H1 (cell line): ENCODE measurements around the gene ENPEP. TPM values are rescaled to one million over a fixed set of nuclear protein-coding genes. Genes with fewer than 3 reads are reported as not detected.

Experiments used
- CTCF ChIA-PET: fragments of 300-600 bp; sonication (Branson Sonifier 250); formaldehyde crosslinking; loops from one replicate; lab custom pipeline; 2021; ENCODE audit not compliant: partially characterized antibody; lab: Charles Lee
- POLR2A ChIA-PET: fragments of 300-600 bp; sonication (Branson Sonifier 250); formaldehyde crosslinking; loops from one replicate; lab custom pipeline; 2021; ENCODE audit warnings: inconsistent platforms; ENCODE audit not compliant: partially characterized antibody; lab: Charles Lee
- DNase-seq, 2 experiments: peaks; one replicate each; pipeline versions ENCODE4 v3.0.0 to v3.0.0-alpha.2; 2010 to 2022; ENCODE audit warnings: low spot score in 2 of 2, low read depth in 1 of 2, mixed read lengths in 1 of 2
- FAIRE-seq: peaks from 2 replicates; lab custom pipeline; 2011; peaks lifted over from hg19 to GRCh38; lab: Jason Lieb, UNC
- H2AFZ ChIP-seq: 2 replicates; pipeline ENCODE4 v1.8.1; 2012; ENCODE audit warnings: low read length, inconsistent platforms
- H2AK5ac ChIP-seq: 2 replicates; pipeline ENCODE4 v1.6.1; 2013; ENCODE audit warnings: low read depth, low read length
- H2BK120ac ChIP-seq: replicated peaks from 2 replicates; pipeline ENCODE3; 2013; ENCODE audit warnings: low read depth, low read length, inconsistent platforms
- H2BK12ac ChIP-seq: 2 replicates; pipeline ENCODE4 v1.6.1; 2013; ENCODE audit warnings: low read depth, low read length
- H2BK15ac ChIP-seq: 2 replicates; pipeline ENCODE4 v1.6.1; 2013; ENCODE audit warnings: low read length
- H2BK20ac ChIP-seq: 2 replicates; pipeline ENCODE4 v1.6.1; 2013; ENCODE audit warnings: low read length
- H2BK5ac ChIP-seq: 2 replicates; pipeline ENCODE4 v1.6.1; 2013; ENCODE audit warnings: low read depth, low read length
- H3K14ac ChIP-seq: 2 replicates; pipeline ENCODE4 v1.6.1; 2013; ENCODE audit warnings: inconsistent platforms; ENCODE audit not compliant: insufficient read length
- H3K18ac ChIP-seq: 2 replicates; pipeline ENCODE4 v1.6.1; 2013; ENCODE audit warnings: low read length; ENCODE audit errors: extremely low read depth
- H3K23ac ChIP-seq: 2 replicates; pipeline ENCODE4 v1.6.1; 2013; ENCODE audit warnings: inconsistent platforms; ENCODE audit not compliant: insufficient read length
- H3K23me2 ChIP-seq: 2 replicates; pipeline ENCODE4 v1.6.1; 2013; ENCODE audit warnings: low read depth, low read length
- H3K27ac ChIP-seq: 2 replicates; pipeline ENCODE4 v1.6.1; 2011; ENCODE audit warnings: low read depth, low read length, inconsistent platforms
- H3K27me3 ChIP-seq, 4 experiments: replicated peaks in 1 of 4; 1 replicate in 1 of 4; 2 replicates in 3 of 4; pipeline versions ENCODE4 v1.6.1 to v1.8.1; 2011 to 2013; ENCODE audit warnings: low read length in 3 of 4, mild to moderate bottlenecking in 3 of 4, inconsistent platforms in 2 of 4, mixed read lengths in 2 of 4, moderate library complexity in 1 of 4; ENCODE audit not compliant: control insufficient read depth in 3 of 4, insufficient read depth in 3 of 4; ENCODE audit errors: extremely low read depth in 1 of 4
- H3K36me3 ChIP-seq, 4 experiments: 2 replicates each; pipeline versions ENCODE4 v1.6.1 to v1.8.1; 2011 to 2013; ENCODE audit warnings: mild to moderate bottlenecking in 4 of 4, low read length in 3 of 4, moderate library complexity in 2 of 4, control low read depth in 1 of 4, inconsistent platforms in 1 of 4; ENCODE audit not compliant: insufficient read depth in 4 of 4, control insufficient read depth in 2 of 4
- H3K4ac ChIP-seq: replicated peaks from 2 replicates; pipeline ENCODE3; 2013; ENCODE audit warnings: low read length, low read depth, mixed read lengths, inconsistent platforms; ENCODE audit not compliant: insufficient read length
- H3K4me1 ChIP-seq, 4 experiments: replicated peaks in 1 of 4; 1 replicate in 1 of 4; 2 replicates in 3 of 4; pipeline versions ENCODE4 v1.6.1 to v1.8.1; 2011 to 2013; ENCODE audit warnings: low read length in 3 of 4, inconsistent platforms in 2 of 4, mixed read lengths in 1 of 4; ENCODE audit not compliant: insufficient read depth in 4 of 4, control insufficient read depth in 3 of 4
- H3K4me2 ChIP-seq, 2 experiments: 2 replicates each; pipeline versions ENCODE4 v1.6.1 to v1.8.1; 2011 to 2013; ENCODE audit warnings: low read depth in 2 of 2, low read length in 2 of 2, control low read depth in 1 of 2, inconsistent platforms in 1 of 2, mild to moderate bottlenecking in 1 of 2; ENCODE audit not compliant: insufficient read depth in 1 of 2
- H3K4me3 ChIP-seq, 4 experiments: fragments of 200-600, 300-600 bp in 1 of 4; sonication (generic), shearing (Covaris generic), sonication (Bioruptor Twin) in 1 of 4; 2 replicates each; pipeline versions ENCODE4 v1.5.1 to v1.8.1; 2011 to 2016; ENCODE audit warnings: low read length in 4 of 4, low read depth in 3 of 4, control low read depth in 2 of 4, inconsistent platforms in 2 of 4, mild to moderate bottlenecking in 2 of 4, mixed read lengths in 1 of 4, moderate library complexity in 1 of 4; ENCODE audit not compliant: insufficient read depth in 2 of 4; ENCODE audit errors: extremely low read depth in 1 of 4
- H3K56ac ChIP-seq: replicated peaks from 2 replicates; pipeline ENCODE3; 2013; ENCODE audit warnings: low read depth, mild to moderate bottlenecking, mixed read lengths, low read length, inconsistent platforms; ENCODE audit not compliant: insufficient read length
- H3K79me1 ChIP-seq: 2 replicates; pipeline ENCODE4 v1.6.1; 2013; ENCODE audit warnings: low read depth, low read length, control low read depth
- H3K79me2 ChIP-seq, 2 experiments: 2 replicates each; pipeline versions ENCODE4 v1.6.1 to v1.8.1; 2012 to 2013; ENCODE audit warnings: low read length in 2 of 2, mild to moderate bottlenecking in 2 of 2, inconsistent platforms in 1 of 2; ENCODE audit not compliant: insufficient read depth in 2 of 2, control insufficient read depth in 1 of 2
- H3K9ac ChIP-seq, 4 experiments: replicated peaks in 1 of 4; 1 replicate in 1 of 4; 2 replicates in 3 of 4; pipeline versions ENCODE4 v1.6.1 to v1.8.1; 2011 to 2013; ENCODE audit warnings: low read depth in 3 of 4, low read length in 3 of 4, control low read depth in 2 of 4, mild to moderate bottlenecking in 2 of 4, moderate library complexity in 2 of 4, inconsistent platforms in 1 of 4; ENCODE audit errors: extremely low read depth in 1 of 4
- H3K9me3 ChIP-seq, 2 experiments: 2 replicates each; pipeline versions ENCODE4 v1.6.1 to v1.8.1; 2012 to 2013; ENCODE audit warnings: mild to moderate bottlenecking in 2 of 2, moderate library complexity in 2 of 2, control low read depth in 1 of 2, inconsistent platforms in 1 of 2, low read depth in 1 of 2, low read length in 1 of 2, mixed read lengths in 1 of 2; ENCODE audit not compliant: insufficient read depth in 2 of 2
- H4K20me1 ChIP-seq, 2 experiments: replicated peaks in 1 of 2; 2 replicates each; pipeline versions ENCODE3 to v1.8.1; 2011 to 2013; ENCODE audit warnings: inconsistent platforms in 2 of 2, low read length in 2 of 2, mild to moderate bottlenecking in 1 of 2; ENCODE audit not compliant: insufficient read depth in 2 of 2, control insufficient read depth in 1 of 2
- H4K5ac ChIP-seq: 2 replicates; pipeline ENCODE4 v1.6.1; 2013; ENCODE audit warnings: low read length, low read depth, mixed read lengths, inconsistent platforms; ENCODE audit not compliant: insufficient read length
- H4K8ac ChIP-seq: 2 replicates; pipeline ENCODE4 v1.8.0; 2013; ENCODE audit warnings: mild to moderate bottlenecking, moderate library complexity, low read length, inconsistent platforms; ENCODE audit not compliant: insufficient read depth; ENCODE audit errors: extremely low read depth
- H4K91ac ChIP-seq: replicated peaks from 2 replicates; pipeline ENCODE3; 2013; ENCODE audit warnings: low read length, mixed read lengths, inconsistent platforms; ENCODE audit not compliant: insufficient read length
- BACH1 ChIP-seq: IDR thresholded peaks from 2 replicates; pipeline ENCODE4 v1.6.1; 2012; ENCODE audit warnings: low read length, improper control_type of control experiment
- BCL11A ChIP-seq, 2 experiments: IDR thresholded peaks; one replicate each; pipeline ENCODE4 v1.6.1; 2011; ENCODE audit warnings: low read depth in 2 of 2, low read length in 2 of 2, mild to moderate bottlenecking in 2 of 2
- CBX8 ChIP-seq: fragments of 300-800, 300-1000 bp; sonication (generic); IDR thresholded peaks from 2 replicates; pipeline ENCODE4 v1.7.1; 2016; ENCODE audit warnings: low read depth, low read length, borderline replicate concordance
- GTF2F1 ChIP-seq: IDR thresholded peaks from 2 replicates; pipeline ENCODE4 v1.6.1; 2012; ENCODE audit warnings: low read depth, low read length, improper control_type of control experiment, borderline replicate concordance
- KDM1A ChIP-seq: fragments of 200-600, 300-600 bp; sonication (generic); IDR thresholded peaks from 2 replicates; pipeline ENCODE4 v1.7.1; 2016; ENCODE audit warnings: mild to moderate bottlenecking, low read length, borderline replicate concordance
- RAD21 ChIP-seq, 2 experiments: IDR thresholded peaks in 1 of 2; conservative IDR thresholded peaks in 1 of 2; 2 replicates each; pipeline ENCODE4 v1.6.1; 2011; ENCODE audit warnings: low read depth in 2 of 2, low read length in 2 of 2, improper control_type of control experiment in 1 of 2, inconsistent platforms in 1 of 2, mild to moderate bottlenecking in 1 of 2, moderate library complexity in 1 of 2
- RFX5 ChIP-seq: IDR thresholded peaks from 2 replicates; pipeline ENCODE4 v1.6.1; 2011; ENCODE audit warnings: low read depth, low read length, improper control_type of control experiment, borderline replicate concordance
- SP4 ChIP-seq: IDR thresholded peaks from 2 replicates; pipeline ENCODE4 v1.6.1; 2012; ENCODE audit warnings: low read length, inconsistent platforms
- TCF12 ChIP-seq: IDR thresholded peaks from 2 replicates; pipeline ENCODE4 v1.6.1; 2011; ENCODE audit warnings: low read depth, mild to moderate bottlenecking, low read length
- YY1 ChIP-seq: IDR thresholded peaks from 2 replicates; pipeline ENCODE4 v1.6.1; 2011; ENCODE audit warnings: low read depth, mild to moderate bottlenecking, low read length
- ZNF274 ChIP-seq: IDR thresholded peaks from 2 replicates; pipeline ENCODE4 v1.7.0; 2012; ENCODE audit warnings: low read length, borderline replicate concordance; ENCODE audit errors: extremely low read depth
- WGBS, 2 experiments: shearing (Covaris generic) in 1 of 2; methylation state at CpG; one replicate each; pipeline versions ENCODE4 v1.1.6 to v1.1.7; 2013 to 2015; ENCODE audit warnings: low lambda C conversion rate in 2 of 2, mixed read lengths in 2 of 2, inconsistent platforms in 1 of 2, low coverage in 1 of 2, missing lambda C conversion rate in 1 of 2; ENCODE audit not compliant: insufficient replicate concordance in 2 of 2, insufficient coverage in 1 of 2, insufficient read length in 1 of 2; ENCODE audit errors: extremely low coverage in 1 of 2, missing lambda C conversion rate in 1 of 2; 5-methylcytosine and 5-hydroxymethylcytosine counted together
- polyA plus RNA-seq, 7 experiments: library from polyadenylated mRNA; depleted of rRNA in 3 of 7; stranded (reverse) in 5 of 7; unstranded in 2 of 7; fragments of >200 nt in 5 of 7; fragments of 200-250 nt in 2 of 7; gene quantifications; 1 replicate in 5 of 7; 2 replicates in 1 of 7; 4 replicates in 1 of 7; pipeline versions ENCODE4 v1.2.1 to v1.2.3, GENCODE V29; 2011 to 2013; ENCODE audit warnings: missing spikeins in 2 of 7, mixed read lengths in 2 of 7
- total RNA-seq: library from RNA; stranded (reverse); fragmentation: NEBNext Ultra II Directional; extraction: Animal tissue kit (Norgen Biotek cat#: 25700); gene quantifications from 2 replicates; pipeline ENCODE4 v1.2.1, GENCODE V29; 2021
- TF ChIP-seq, protein P1 (sequence below): IDR thresholded peaks from 2 replicates; pipeline ENCODE4 v1.6.1; 2012; ENCODE audit warnings: low read length, inconsistent platforms

Gene ENPEP
- total and polyA plus RNA-seq, 2 of the 8 experiments (the other 6 are each of a cell fraction or from before 2014, with no cell fraction given), result 0.09 to 0.61 TPM

DNA sequence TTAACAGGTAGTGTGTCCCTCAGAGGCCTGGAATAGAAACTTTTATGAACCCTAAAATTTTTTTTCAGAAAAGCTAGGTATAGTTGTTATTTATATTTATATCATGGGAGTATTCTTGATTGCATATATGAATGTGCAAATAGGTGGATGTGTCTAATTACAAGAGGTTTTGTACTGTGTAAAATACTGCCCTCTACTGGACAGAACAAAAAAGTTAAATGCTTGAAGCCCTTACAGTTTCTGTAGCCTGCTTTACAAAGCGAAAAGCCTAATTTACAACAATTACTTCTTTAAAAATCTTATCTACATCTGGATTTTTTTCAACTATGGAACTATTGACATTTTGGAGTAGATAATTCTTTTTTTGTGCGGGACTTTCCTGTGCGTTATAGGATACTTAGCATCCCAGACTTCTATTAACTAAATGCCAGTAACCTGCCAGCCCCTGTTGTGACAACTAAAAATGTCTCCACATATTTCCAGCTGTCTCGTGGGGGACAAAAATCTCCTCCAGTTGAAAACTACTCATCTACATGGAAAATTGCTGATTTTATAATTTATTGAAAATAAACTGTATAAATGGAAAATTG, 35.1 kb downstream of the ENPEP start:
- Histone ChIP-seq H2BK120ac (no peak overlapping the region), H4K20me1 (no peaks in the 10 kb centered on the region), H3K18ac (no peak overlapping the region), H2BK5ac (no peak overlapping the region), H3K4me2 (no peak overlapping the region), H3K27me3 (no peaks in the 10 kb centered on the region), H3K79me2 (no peaks in the 10 kb centered on the region), H3K27ac (no peak overlapping the region), H3K23me2 (no peaks in the 10 kb centered on the region), H3K9me3 (no peaks in the 10 kb centered on the region), H3K14ac (no peak overlapping the region), H3K56ac (no peak overlapping the region), H3K4me1 (no peaks in the 10 kb centered on the region), H2AFZ (no peak overlapping the region), H3K9ac (no peak overlapping the region), H3K4me3 (no peak overlapping the region), H4K5ac (no peak overlapping the region), H4K91ac (no peak overlapping the region), H3K23ac (no peak overlapping the region), H2AK5ac (no peak overlapping the region), H3K4ac (no peak overlapping the region), H2BK20ac (no peak overlapping the region), H3K79me1 (no peaks in the 10 kb centered on the region), H3K36me3 (no peaks in the 10 kb centered on the region), H2BK15ac (no peak overlapping the region), H2BK12ac (no peak overlapping the region), H4K8ac (no peak overlapping the region)
- DNase-seq (no peak), FAIRE-seq (no peak)
- ChIA-PET POLR2A (interaction anchor here (0.6 kb wide), 1 partner anchor 511 kb away, joined by 3 read pairs; no protein-coding TSS in a partner anchor), CTCF (interaction anchor here (0.6 to 17.1 kb wide), 43 partner anchors 8 to 992 kb away, joined by 3 to 497 read pairs (median 5); partner anchors contain the start of gene ENPEP)
- WGBS, 2 experiments, result 45% methylated on average over 4 of the region's 4 CpGs; no CpG with 5 or more reads in 1 of the 2 experiments
- TF ChIP-seq YY1, result no peak
- TF ChIP-seq BACH1, result no peak
- TF ChIP-seq TCF12, result no peak
- TF ChIP-seq KDM1A, result no peak
- TF ChIP-seq SP4, result no peak
- TF ChIP-seq RAD21 (IDR thresholded peaks at IDR 0.05 in 1 of 2, conservative IDR thresholded peaks at IDR 0.05 in 1 of 2; ENCODE audit: low read depth in 2 of 2, low read length in 2 of 2), result peak; percentile 64 to 68
- no peak for TF ChIP-seq CBX8
- TF ChIP-seq RFX5, result no peak
- no peak for TF ChIP-seq ZNF274
- TF ChIP-seq GTF2F1, result no peak
- TF ChIP-seq, protein P1, sequence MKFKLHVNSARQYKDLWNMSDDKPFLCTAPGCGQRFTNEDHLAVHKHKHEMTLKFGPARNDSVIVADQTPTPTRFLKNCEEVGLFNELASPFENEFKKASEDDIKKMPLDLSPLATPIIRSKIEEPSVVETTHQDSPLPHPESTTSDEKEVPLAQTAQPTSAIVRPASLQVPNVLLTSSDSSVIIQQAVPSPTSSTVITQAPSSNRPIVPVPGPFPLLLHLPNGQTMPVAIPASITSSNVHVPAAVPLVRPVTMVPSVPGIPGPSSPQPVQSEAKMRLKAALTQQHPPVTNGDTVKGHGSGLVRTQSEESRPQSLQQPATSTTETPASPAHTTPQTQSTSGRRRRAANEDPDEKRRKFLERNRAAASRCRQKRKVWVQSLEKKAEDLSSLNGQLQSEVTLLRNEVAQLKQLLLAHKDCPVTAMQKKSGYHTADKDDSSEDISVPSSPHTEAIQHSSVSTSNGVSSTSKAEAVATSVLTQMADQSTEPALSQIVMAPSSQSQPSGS, result no peak
- no peak for TF ChIP-seq BCL11A (IDR thresholded peaks at IDR 0.05; ENCODE audit: low read depth in 2 of 2, low read length in 2 of 2)
